ENCODE results near the gene PRKG2. TPM values are rescaled to one million over a fixed set of nuclear protein-coding genes. Genes with fewer than 3 reads are reported as not detected.

Gene PRKG2
- total RNA-seq, 4 donors from 2014 or later: 8.2 to 16.0 (median 9.0) TPM; not detected in 1

DNA sequence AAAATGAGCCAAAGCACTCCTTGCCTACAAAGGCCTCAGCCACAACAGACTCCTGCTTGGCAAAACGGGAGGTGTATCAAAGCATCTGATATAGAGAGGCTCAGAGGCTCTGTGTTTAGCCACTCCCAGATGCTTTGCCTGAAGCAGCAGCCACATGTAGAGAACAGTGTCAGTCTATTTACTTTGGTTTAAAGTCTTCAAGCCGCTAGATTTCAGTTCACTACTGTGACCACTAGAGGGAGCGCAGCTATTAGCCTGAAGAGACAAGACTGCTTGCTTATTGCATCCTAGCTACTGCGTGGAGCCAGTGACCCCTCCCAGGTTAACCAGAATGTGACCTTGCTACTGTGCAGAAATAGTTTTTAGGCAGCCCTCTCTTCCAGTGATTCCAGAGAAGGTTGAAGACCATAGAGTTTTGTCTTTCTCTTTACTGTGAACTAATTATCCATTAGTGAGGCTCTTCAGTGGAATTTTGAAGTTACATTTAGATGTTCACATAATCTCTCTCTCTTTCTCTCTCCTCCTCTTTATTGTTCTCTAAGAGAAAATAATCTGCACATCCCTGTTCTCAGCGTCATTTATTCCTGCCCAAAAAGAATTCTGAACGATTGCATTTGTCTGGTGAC, 145.2 kb downstream of the PRKG2 start:
- DNase-seq: peak; percentile 73
- Histone ChIP-seq H3K27me3 (no peaks in the 10 kb centered on the region), H3K9me3 (no peaks in the 10 kb centered on the region), H3K4me3 (no peak overlapping the region), H3K36me3 (no peaks in the 10 kb centered on the region), H3K27ac (no peak overlapping the region), H3K4me1 (no peaks in the 10 kb centered on the region)
- no peak for TF ChIP-seq POLR2A (IDR thresholded peaks at IDR 0.05)
- TF ChIP-seq, protein P1, sequence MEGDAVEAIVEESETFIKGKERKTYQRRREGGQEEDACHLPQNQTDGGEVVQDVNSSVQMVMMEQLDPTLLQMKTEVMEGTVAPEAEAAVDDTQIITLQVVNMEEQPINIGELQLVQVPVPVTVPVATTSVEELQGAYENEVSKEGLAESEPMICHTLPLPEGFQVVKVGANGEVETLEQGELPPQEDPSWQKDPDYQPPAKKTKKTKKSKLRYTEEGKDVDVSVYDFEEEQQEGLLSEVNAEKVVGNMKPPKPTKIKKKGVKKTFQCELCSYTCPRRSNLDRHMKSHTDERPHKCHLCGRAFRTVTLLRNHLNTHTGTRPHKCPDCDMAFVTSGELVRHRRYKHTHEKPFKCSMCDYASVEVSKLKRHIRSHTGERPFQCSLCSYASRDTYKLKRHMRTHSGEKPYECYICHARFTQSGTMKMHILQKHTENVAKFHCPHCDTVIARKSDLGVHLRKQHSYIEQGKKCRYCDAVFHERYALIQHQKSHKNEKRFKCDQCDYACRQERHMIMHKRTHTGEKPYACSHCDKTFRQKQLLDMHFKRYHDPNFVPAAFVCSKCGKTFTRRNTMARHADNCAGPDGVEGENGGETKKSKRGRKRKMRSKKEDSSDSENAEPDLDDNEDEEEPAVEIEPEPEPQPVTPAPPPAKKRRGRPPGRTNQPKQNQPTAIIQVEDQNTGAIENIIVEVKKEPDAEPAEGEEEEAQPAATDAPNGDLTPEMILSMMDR (IDR thresholded peaks at IDR 0.05): peak; percentile 80 to 94 (median 91)
- in situ Hi-C loops (cut with MboI; ENCODE audit: low pct_ligation_motif_present in 1 of 4, low pct_unique_long_range_greater_than_20kb in 1 of 4, low sequenced_read_pairs in 3 of 4) (loop anchor here in 2 of 4 donors (10.0 kb wide), 1 partner anchor 285 kb away; no protein-coding TSS in a partner anchor), intact Hi-C loops (cut with DNase I; ENCODE audit: low total_unique reads) (no loop called here)
- 14 to 22% methylated on average over 3 to 6 of the region's 6 CpGs for WGBS, 2 donors (ENCODE audit: low coverage in 1 of 2)

DNA sequence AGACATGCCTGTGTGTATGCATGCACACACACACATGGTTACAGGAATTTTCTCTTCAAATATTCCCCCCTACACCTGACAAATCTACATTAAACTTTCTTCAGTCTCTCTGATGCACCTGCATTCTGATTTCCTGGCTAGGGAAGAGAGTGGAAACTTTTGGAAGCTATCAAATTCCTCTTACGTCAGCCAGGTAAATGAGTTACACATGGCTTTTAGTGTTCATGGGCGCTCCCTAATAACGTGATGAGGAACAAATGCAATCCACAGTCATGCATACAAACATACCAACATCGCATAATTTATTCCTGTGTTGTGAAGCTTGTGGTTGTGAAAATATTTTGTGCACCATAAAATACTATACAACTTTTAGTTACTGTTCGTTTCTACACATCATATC, 149.6 kb downstream of the PRKG2 start:
- no peaks in the 10 kb centered on the region for H3K36me3 ChIP-seq
- no peak for TF ChIP-seq EP300 (IDR thresholded peaks at IDR 0.05; ENCODE audit: low read depth)
- TF ChIP-seq POLR2AphosphoS5 (IDR thresholded peaks at IDR 0.05): no peak
- TF ChIP-seq POLR2A (IDR thresholded peaks at IDR 0.05): no peak
- TF ChIP-seq, protein P1 (IDR thresholded peaks at IDR 0.05): no peak
- no peaks in the 10 kb centered on the region for H3K27me3 ChIP-seq
- intact Hi-C loops (cut with DNase I; ENCODE audit: low total_unique reads) (no loop called here), in situ Hi-C loops (cut with MboI; ENCODE audit: low pct_ligation_motif_present in 1 of 4, low pct_unique_long_range_greater_than_20kb in 1 of 4, low sequenced_read_pairs in 3 of 4) (loop anchor here in 1 of 4 donors (10.0 kb wide), 1 partner anchor 289 kb away; no protein-coding TSS in a partner anchor)
- no peaks in the 10 kb centered on the region for H3K4me1 ChIP-seq
- no peak overlapping the region for H3K4me3 ChIP-seq
- 33 to 57% methylated on average over 5 of the region's 5 CpGs for WGBS, 2 donors (ENCODE audit: low coverage in 1 of 2)
- DNase-seq: no peak
- H3K9me3 ChIP-seq: no peaks in the 10 kb centered on the region
- H3K27ac ChIP-seq: no peak overlapping the region

DNA sequence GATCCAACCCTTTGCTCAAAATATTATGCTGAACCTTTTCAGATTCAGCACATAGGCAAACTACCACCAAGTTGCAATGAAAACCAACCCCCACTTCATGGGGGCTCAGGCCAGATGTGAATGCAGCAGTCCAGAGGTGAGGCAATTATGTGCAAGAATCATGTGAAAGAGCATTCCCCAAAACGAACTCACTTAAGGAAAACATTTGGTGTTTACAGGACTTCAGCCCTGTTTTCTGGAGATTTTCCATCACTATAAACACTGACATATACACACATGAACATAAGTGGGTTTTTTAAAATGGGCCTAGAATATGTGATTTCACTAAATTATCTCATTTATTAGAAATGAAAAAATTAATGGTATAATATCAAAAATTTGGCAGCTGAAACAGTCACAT, 153.0 kb downstream of the PRKG2 start:
- WGBS, 2 donors (ENCODE audit: low coverage in 1 of 2): 27% methylated on average over 1 of the region's 1 CpG; no CpG with 5 or more reads in 1 of the 2 donors
- no peaks in the 10 kb centered on the region for H3K27me3 ChIP-seq
- TF ChIP-seq POLR2AphosphoS5 (IDR thresholded peaks at IDR 0.05) (no peak), EP300 (IDR thresholded peaks at IDR 0.05; ENCODE audit: low read depth) (no peak), POLR2A (IDR thresholded peaks at IDR 0.05) (no peak)
- TF ChIP-seq, protein P1 (IDR thresholded peaks at IDR 0.05): no peak
- H3K4me1 ChIP-seq: no peaks in the 10 kb centered on the region
- no peak for DNase-seq
- intact Hi-C loops (cut with DNase I; ENCODE audit: low total_unique reads): no loop called here
- H3K36me3 ChIP-seq: no peaks in the 10 kb centered on the region
- H3K4me3 ChIP-seq: no peak overlapping the region
- no peaks in the 10 kb centered on the region for H3K9me3 ChIP-seq
- H3K27ac ChIP-seq: no peak overlapping the region
- in situ Hi-C loops (cut with MboI; ENCODE audit: low pct_ligation_motif_present in 1 of 4, low pct_unique_long_range_greater_than_20kb in 1 of 4, low sequenced_read_pairs in 3 of 4): loop anchor here in 1 of 4 donors (10.0 kb wide), 1 partner anchor 293 kb away; no protein-coding TSS in a partner anchor

DNA sequence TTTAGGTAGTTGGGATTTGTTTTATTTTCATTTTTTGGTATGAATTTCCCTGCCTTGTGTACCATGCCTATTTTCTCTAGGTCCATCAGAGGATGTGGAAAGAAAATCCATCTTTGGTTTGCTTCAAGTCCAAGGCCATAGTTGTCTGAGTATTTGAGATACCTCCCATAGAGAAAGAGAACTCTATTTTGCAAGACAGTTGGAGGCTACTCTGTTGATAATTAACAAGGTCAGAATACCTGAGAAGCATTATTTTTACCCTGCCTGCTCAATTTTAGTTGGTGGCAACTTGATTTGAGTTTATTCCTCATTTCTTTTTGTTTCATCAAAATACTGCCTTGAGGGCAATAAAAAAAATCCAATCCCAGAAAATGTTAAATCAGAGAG, 153.7 kb downstream of the PRKG2 start:
- Histone ChIP-seq H3K27me3 (no peaks in the 10 kb centered on the region), H3K27ac (no peak overlapping the region), H3K4me1 (no peaks in the 10 kb centered on the region), H3K4me3 (no peak overlapping the region), H3K36me3 (no peaks in the 10 kb centered on the region), H3K9me3 (no peaks in the 10 kb centered on the region)
- in situ Hi-C loops (cut with MboI; ENCODE audit: low pct_ligation_motif_present in 1 of 4, low pct_unique_long_range_greater_than_20kb in 1 of 4, low sequenced_read_pairs in 3 of 4): loop anchor here in 1 of 4 donors (10.0 kb wide), 1 partner anchor 293 kb away; no protein-coding TSS in a partner anchor
- no peak for TF ChIP-seq POLR2AphosphoS5 (IDR thresholded peaks at IDR 0.05)
- TF ChIP-seq, protein P1 (IDR thresholded peaks at IDR 0.05): no peak
- TF ChIP-seq POLR2A (IDR thresholded peaks at IDR 0.05): no peak
- no peak for TF ChIP-seq EP300 (IDR thresholded peaks at IDR 0.05; ENCODE audit: low read depth)
- no peak for DNase-seq
- intact Hi-C loops (cut with DNase I; ENCODE audit: low total_unique reads): no loop called here

Measured in transverse colon (tissue), 4 donors.